T1000 (cell line): ENCODE measurements around the gene CRYBG3.
A peak's percentile ranks its signal among the peaks of the same experiment; 100 is the strongest.
"Not testable (repeated sequence)": the region's sequence is repeated elsewhere in the genome, so short reads cannot be mapped to it uniquely, and the experiment has no call there.

Source experiments
- DNase-seq: peaks from one replicate; lab custom pipeline; 2025; ENCODE audit warnings: mixed read lengths; lab: John Stamatoyannopoulos, UW

The CRYBG3 gene

DNA sequence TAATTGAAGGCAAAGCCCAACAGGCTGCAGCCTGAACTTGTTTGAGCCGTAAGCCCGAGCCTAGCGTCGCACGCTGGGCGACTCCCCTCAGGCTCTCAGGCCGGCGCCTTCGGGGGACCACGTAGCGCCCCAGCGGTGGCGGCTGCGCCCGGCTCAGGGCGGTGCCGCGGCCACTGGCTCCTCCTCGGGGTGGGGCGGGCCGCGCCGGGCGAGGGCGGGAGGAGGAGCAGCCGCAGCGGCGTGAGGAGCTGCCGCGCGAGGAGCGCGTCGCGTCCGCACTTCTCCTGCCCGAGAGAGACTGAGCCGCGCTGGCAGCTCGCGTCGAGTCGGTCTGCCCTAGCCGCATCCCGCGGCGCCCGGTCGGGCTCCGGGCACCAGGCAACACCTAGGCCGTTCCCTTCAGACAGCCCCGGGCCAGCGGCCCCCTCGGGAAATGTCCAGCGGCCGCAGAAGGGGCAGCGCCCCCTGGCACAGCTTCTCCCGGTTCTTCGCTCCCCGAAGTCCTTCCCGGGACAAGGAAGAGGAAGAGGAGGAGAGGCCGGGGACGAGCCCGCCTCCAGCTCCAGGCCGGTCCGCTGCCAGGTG is at the start of gene CRYBG3:
CRYBG3 (plus strand) TSS at position 238 of the 585 bp plus-strand sequence; CDS start at position 434, 196 bp downstream.
- DNase-seq: peak; percentile 77

DNA sequence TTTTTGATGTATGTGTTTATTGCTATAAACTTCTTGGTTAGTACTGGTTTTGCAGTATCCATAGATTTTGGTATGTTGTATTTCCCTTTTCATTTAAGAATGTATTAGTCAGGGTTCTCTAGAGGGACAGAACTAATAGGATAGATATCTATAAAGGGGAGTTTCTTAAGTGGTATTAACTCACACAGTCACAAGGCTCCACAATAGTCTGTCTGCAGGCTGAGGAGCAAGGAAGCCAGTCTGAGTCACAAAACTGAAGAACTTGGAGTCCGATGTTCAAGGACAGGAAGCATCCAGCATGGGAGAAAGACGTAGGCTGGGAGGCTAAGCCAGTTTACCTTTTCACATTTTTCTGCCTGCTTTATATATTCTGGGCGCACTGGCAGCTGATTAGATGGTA is 48.9 kb upstream of the CRYBG3 start:
- DNase-seq: no peak

DNA sequence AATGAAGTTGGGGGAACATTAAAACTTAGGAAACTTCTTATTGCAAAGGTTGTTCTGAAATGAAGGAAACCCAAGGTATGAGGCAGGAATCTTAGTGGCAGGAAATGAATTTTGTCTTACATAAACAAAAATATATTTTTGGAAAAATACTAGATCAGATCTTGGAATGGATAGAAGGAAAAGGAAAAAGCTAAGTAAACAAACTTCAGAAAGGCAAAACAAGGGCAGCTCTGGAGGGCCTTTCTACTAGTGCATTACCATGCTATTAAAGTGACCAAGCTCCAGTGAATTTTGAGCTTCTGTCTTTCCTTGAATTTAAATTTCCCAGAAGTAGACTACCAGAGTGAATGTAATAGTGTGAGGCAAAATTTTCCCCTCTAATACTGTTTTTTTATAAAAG is 43.7 kb upstream of the CRYBG3 start:
- DNase-seq: no peak

GRCh38 chr3:97793420-97794019 is 28.3 kb upstream of the CRYBG3 start:
- no peak for DNase-seq

- DNase-seq: no peak
These were observed 25.9 kb upstream of the CRYBG3 start for GRCh38 chr3:97795951-97796350.

DNA sequence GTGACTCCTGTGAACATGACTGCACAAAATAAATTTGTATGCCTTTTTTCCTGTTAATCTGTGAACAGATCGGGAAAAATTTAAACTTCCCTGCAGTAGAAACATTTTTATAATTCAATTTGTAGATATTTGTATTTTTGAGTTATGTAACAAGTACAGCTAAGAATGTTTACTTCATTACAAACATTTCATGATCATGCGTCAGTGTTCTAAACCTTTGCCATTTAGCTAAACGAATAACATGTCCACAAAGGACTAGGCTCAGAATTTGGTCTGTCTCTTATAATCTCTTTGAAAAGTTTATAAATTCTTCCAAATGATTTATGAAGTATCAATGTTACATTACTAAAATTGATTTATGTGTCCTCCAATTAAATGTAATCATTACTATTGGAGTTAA is 17.3 kb upstream of the CRYBG3 start:
- no peak for DNase-seq

GRCh38 chr3:97810779-97811390 is 10.9 kb upstream of the CRYBG3 start:
- no peak for DNase-seq

DNA sequence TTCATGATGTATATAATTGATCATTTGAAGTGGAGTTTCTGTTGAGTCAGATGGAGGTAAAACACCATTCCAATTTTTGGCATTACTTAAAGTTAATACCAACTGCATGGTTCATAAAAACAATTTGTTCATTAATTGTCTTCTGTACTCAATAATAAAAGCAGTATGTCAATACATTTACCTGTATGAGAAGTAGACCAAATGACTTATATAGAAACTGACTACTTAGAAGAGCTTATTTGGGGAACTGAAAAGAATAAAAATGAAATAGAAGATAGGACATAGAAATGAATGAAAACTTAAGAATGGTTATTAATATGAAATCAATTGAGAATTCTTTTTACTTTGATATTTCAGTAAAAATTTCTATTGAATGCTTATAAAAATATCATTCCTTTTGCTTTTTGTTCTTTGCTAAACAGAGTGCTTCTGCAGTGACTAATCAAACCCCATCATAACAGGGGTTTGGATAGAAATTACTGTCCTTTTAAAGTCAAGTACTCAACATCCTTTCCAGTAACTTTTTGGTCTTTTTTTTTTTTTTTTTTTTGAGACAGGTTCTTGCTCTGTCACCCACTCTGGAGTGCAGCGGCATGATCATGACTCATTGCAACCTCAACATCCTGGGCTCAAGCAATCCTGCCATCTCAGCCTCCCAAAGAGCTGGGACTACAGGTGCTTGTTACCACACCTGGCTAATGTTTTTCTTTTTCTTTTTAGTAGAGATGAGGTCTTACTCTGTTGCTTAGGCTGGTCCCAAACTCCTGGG is 6.5 kb upstream of the CRYBG3 start:
- DNase-seq: no peak

- DNase-seq: no peak
These were observed 5.0 kb upstream of the CRYBG3 start for GRCh38 chr3:97816811-97817210.

DNA sequence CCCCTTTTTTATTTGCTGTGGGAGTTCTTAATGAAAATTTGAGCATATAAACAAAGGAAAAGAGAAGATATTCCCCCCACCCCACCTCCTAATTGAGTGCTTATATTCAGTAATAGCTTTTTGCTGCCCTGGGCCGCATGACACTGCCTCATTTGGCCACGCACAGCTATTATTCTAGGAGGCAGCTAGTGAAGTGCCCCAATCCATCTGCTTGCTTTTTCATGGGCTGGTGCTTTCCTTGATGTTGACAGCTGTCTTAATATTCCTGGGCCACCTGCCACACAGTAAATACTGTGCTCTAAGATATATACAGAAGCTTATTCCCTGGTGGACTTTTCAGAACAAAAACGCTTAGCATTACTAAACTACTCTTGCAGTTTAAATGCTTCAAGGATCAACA is 3.8 kb upstream of the CRYBG3 start:
- no peak for DNase-seq

GRCh38 chr3:97820780-97821179 is 1.0 kb upstream of the CRYBG3 start:
- DNase-seq: no peak

DNA sequence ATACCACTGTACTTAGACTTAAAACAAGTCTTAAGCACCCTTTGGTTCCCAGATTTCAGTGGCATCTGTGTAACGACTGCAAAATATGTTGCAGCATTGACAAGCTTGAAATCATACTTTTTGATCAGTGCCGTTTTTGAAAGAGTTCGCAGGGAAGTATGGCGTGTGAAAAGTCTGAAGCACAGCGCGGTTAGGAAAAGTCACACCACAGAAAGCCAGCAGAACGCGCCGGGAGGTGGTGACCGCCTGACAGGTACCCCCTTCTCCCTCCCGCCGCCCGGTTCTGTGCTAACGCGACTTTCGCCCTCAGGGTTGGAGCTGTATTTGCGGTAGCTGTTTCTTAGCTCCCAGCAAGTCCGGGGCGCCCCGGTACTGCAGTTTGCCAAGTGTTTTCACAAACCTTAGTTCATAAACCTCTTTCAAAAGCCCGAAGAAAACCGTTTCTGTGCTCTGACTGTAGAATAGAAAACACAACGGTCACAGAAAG is 481 bp upstream of the CRYBG3 start:
- no peak for DNase-seq

GRCh38 chr3:97822359-97822775 is 556 bp downstream of the CRYBG3 start:
- DNase-seq: no peak

DNA sequence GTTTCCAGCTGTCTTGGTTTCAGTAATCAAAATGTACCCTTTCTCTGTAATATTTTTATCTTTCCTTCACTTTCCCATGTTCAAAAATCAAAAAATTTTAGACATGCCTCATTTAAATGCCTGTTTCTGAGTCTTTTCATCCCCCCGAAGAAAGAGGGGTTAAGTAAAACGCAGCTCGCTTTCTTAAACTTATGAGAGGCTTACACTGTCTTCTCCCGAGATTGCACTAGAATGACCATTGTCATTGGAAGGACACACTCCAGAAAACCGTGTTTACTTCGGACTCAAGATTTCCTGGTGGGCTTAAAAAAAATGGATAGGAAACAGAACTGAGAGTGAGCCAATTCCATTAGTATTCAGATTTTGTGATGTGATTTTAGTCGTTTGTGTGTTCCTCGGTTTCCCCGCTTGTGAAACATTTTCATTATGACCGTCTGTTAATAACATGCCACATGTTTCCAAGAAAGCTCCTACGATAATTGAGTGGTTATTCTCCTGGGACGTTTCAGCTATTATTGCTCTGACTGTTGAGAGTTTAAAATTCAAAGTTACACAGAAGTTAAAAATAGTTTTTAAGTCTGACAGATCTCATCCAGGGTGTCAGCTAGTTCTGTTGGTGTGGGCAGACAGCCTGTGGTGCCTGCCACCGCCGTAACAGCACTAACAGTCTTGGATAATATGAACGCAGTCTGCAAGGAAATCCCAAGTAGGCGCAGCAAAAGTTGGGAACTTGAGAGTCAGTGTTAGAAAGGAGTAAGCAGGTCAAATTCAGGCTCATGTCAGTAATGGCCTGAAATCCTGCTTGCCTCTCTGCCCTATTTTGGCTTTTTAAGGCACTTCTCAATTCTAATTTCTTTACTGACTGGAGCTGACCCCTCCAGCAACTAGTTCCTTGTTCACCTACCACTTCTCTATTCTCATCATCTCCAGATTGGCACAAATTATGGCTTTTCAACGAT is 1.5 kb downstream of the CRYBG3 start:
- no peak for DNase-seq

DNA sequence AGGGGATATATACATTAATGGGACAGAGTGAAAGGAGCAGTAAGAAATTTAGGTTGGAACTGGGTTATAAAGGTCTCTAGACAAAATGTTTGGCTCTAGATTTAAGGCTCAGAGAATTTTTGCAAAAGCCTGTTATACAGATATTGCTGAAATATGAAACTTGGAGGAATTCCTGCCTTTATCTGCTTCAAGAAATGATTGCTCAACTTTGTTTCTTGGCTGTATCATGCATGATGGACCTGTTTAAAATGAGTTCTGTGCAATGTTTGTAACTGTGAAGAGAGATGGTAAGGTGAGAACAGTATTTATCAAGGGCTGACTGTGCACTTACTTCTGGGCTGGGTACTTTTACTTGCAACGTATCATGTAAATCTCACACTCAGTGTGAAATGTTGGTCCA is 3.3 kb downstream of the CRYBG3 start:
- no peak for DNase-seq

- no peak for DNase-seq
These were observed 6.1 kb downstream of the CRYBG3 start for GRCh38 chr3:97827741-97828471.

DNA sequence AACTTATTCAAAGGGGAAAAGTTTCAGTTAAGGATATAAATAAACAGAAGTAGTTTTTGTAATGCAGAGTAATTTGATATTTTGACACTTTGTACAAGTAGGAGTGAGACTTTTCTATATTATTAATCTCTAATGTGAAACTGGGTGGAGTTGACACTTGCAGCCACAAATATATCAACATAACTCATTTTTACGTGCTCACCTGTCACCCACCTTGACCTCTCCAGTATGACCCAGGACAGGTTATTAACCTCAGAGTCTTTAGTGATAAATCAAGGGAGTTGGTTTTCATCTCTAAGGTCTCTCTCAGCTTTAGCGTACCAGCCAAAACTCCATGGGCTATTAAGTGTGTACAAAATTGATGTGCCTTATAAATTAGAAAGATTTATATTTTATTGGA is 7.4 kb downstream of the CRYBG3 start:
- no peak for DNase-seq

GRCh38 chr3:97830638-97831037 is 8.8 kb downstream of the CRYBG3 start:
- no peak for DNase-seq

DNA sequence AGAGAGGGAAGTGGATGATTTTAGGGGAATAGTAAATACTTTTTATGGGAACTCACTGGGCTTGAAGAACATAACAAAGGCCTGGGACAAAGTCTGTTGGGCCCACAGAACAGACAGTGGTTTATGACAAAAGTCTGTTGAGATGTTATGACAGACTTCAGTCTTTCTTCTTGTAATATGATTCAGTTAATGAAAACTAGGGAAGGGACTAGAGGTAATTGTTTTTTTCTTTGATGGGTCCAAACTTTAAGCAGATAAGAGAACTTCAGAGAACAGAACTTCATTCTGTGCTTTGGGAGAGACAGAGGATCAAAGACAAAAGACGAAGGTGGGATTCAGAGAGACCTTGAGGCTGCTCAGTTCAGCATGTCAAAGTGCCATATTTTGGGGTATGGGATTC is 9.3 kb downstream of the CRYBG3 start:
- DNase-seq: no peak

- DNase-seq: not testable (repeated sequence)
These were observed 11.4 kb downstream of the CRYBG3 start for GRCh38 chr3:97833184-97833583.

DNA sequence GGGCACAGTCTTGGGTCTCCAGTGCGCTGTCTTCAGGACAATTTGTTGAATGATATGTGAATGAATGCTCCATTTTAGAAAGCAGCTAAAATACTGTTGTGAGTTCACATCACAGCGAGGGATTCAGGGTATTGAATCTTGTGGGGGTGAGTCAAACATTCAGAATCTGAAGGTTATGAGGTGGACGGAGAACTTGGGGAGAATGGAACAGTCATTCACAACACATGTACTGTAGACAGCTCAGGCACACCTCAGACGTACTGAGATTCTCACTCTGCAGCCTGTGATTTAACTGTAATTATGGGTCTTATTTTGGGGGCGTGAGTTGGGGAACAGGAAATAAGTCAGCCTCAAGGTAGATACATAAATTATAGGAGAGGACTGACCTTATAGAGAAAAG is 13.9 kb downstream of the CRYBG3 start:
- DNase-seq: no peak
